Measurements from ENCODE around the gene SPRY4. TPM values are rescaled to one million over a fixed set of nuclear protein-coding genes. Genes with fewer than 3 reads are reported as not detected.

The SPRY4 gene
- total RNA-seq, 2 donors from 2014 or later = 7.5 to 11.5 TPM

- 93% methylated on average over 6 of the region's 6 CpGs for WGBS
- no peak for DNase-seq (ENCODE audit: low spot score)
- H3K9me3 ChIP-seq = no peaks in the 10 kb centered on the region
- TF ChIP-seq CTCF (IDR thresholded peaks at IDR 0.05) (no peak), POLR2AphosphoS5 (IDR thresholded peaks at IDR 0.05) (no peak), POLR2A (IDR thresholded peaks at IDR 0.05) (no peak)
- H3K27me3 ChIP-seq (replicated peaks; ENCODE audit: insufficient read depth) = no peaks in the 10 kb centered on the region
- intact Hi-C loops (cut with DNase I) = no loop called here
- no peak overlapping the region for H3K27ac ChIP-seq
- H3K36me3 ChIP-seq = no peaks in the 10 kb centered on the region
- no peaks in the 10 kb centered on the region for H3K4me1 ChIP-seq (replicated peaks)
- H3K4me3 ChIP-seq = no peak overlapping the region
These were observed 5.2 kb upstream of the SPRY4 start for GRCh38 chr5:142330026-142330425.

- no peak for DNase-seq (ENCODE audit: low spot score)
- H3K27me3 ChIP-seq (replicated peaks; ENCODE audit: insufficient read depth) = no peaks in the 10 kb centered on the region
- H3K36me3 ChIP-seq = no peaks in the 10 kb centered on the region
- intact Hi-C loops (cut with DNase I) = loop anchor here (10.0 kb wide), 1 partner anchor 218 kb away; no protein-coding TSS in a partner anchor
- TF ChIP-seq POLR2AphosphoS5 (IDR thresholded peaks at IDR 0.05) = no peak
- no peak for TF ChIP-seq CTCF (IDR thresholded peaks at IDR 0.05)
- TF ChIP-seq POLR2A (IDR thresholded peaks at IDR 0.05) = no peak
- peak overlapping the region in 1 of 2 donors; percentile 75 for H3K27ac ChIP-seq
- WGBS = 62% methylated on average over 9 of the region's 9 CpGs
- no peaks in the 10 kb centered on the region for H3K4me1 ChIP-seq (replicated peaks)
- no peak overlapping the region for H3K4me3 ChIP-seq
- H3K9me3 ChIP-seq = no peaks in the 10 kb centered on the region
These were observed 2.5 kb upstream of the SPRY4 start for GRCh38 chr5:142327111-142327842.

- no peaks in the 10 kb centered on the region for H3K9me3 ChIP-seq
- H3K36me3 ChIP-seq = no peaks in the 10 kb centered on the region
- H3K4me3 ChIP-seq = peak overlapping the region in 1 of 2 donors; percentile 53
- H3K27me3 ChIP-seq (replicated peaks; ENCODE audit: insufficient read depth) = no peaks in the 10 kb centered on the region
- intact Hi-C loops (cut with DNase I) = loop anchor here (10.0 kb wide), 1 partner anchor 218 kb away; no protein-coding TSS in a partner anchor
- no peak for TF ChIP-seq CTCF (IDR thresholded peaks at IDR 0.05)
- no peak for TF ChIP-seq POLR2A (IDR thresholded peaks at IDR 0.05)
- TF ChIP-seq POLR2AphosphoS5 (IDR thresholded peaks at IDR 0.05) = no peak
- WGBS = 60% methylated on average over 8 of the region's 8 CpGs
- DNase-seq (ENCODE audit: low spot score) = no peak
- no peaks in the 10 kb centered on the region for H3K4me1 ChIP-seq (replicated peaks)
- H3K27ac ChIP-seq = peak overlapping the region; percentile 75 to 77
These were observed 1.7 kb upstream of the SPRY4 start for GRCh38 chr5:142326480-142326938.

GRCh38 chr5:142325725-142326479 is 1.1 kb upstream of the SPRY4 start:
- no peak for TF ChIP-seq POLR2A (IDR thresholded peaks at IDR 0.05)
- TF ChIP-seq CTCF (IDR thresholded peaks at IDR 0.05) = no peak
- TF ChIP-seq POLR2AphosphoS5 (IDR thresholded peaks at IDR 0.05) = no peak
- peak overlapping the region; percentile 52 to 53 for H3K4me3 ChIP-seq
- H3K27ac ChIP-seq = peak overlapping the region; percentile 75 to 77
- intact Hi-C loops (cut with DNase I) = loop anchor here (10.0 kb wide), 1 partner anchor 219 kb away; no protein-coding TSS in a partner anchor
- no peaks in the 10 kb centered on the region for H3K36me3 ChIP-seq
- no peaks in the 10 kb centered on the region for H3K4me1 ChIP-seq (replicated peaks)
- 3% methylated on average over 43 of the region's 44 CpGs for WGBS
- peak; percentile 31 for DNase-seq (ENCODE audit: low spot score)
- H3K9me3 ChIP-seq = no peaks in the 10 kb centered on the region
- no peaks in the 10 kb centered on the region for H3K27me3 ChIP-seq (replicated peaks; ENCODE audit: insufficient read depth)
